Measurements from ENCODE around the gene ZNF91. TPM values are rescaled to one million over a fixed set of nuclear protein-coding genes. Genes with fewer than 3 reads are reported as not detected.

The ZNF91 gene
- polyA plus RNA-seq, 1 donor (not counting 4 experiments of a cell fraction or from before 2014, with no cell fraction given): 14.1 TPM

GRCh38 chr19:23305555-23305954, 89.7 kb downstream of the ZNF91 start:
- Histone ChIP-seq H3K4me3 (ENCODE audit: control insufficient read depth in 2 of 3, extremely low read depth in 1 of 3, insufficient read depth in 2 of 3, low read depth in 1 of 3, low read length in 3 of 3) (no peak overlapping the region), H3K9me1 (ENCODE audit: control insufficient read depth, extremely low read depth, insufficient read depth, low read length) (no peaks in the 10 kb centered on the region), H3K4me1 (ENCODE audit: control insufficient read depth, extremely low read depth, insufficient read depth, low read length) (no peaks in the 10 kb centered on the region), H3K4me2 (ENCODE audit: control insufficient read depth, extremely low read depth, insufficient read depth, low read depth, low read length) (no peak overlapping the region), H3K27ac (ENCODE audit: control insufficient read depth, insufficient read depth, low read length) (no peak overlapping the region), H3K9me3 (ENCODE audit: control insufficient read depth, low read depth, low read length) (no peaks in the 10 kb centered on the region), H4K20me1 (ENCODE audit: control insufficient read depth, extremely low read depth, insufficient read depth, low read length) (no peaks in the 10 kb centered on the region), H3K36me3 (ENCODE audit: control insufficient read depth in 2 of 2, extremely low read depth in 1 of 2, insufficient read depth in 2 of 2, low read length in 2 of 2) (no peaks in the 10 kb centered on the region), H3K27me3 (ENCODE audit: control insufficient read depth, extremely low read depth, insufficient read depth, low read length) (no peaks in the 10 kb centered on the region), H3K79me2 (ENCODE audit: control insufficient read depth, insufficient read depth, low read length) (no peaks in the 10 kb centered on the region), H2AFZ (ENCODE audit: control insufficient read depth, low read length) (no peak overlapping the region), H3K9ac (ENCODE audit: control insufficient read depth, extremely low read depth, insufficient read depth, low read length) (no peak overlapping the region)
- dilution Hi-C loops (cut with MboI; ENCODE audit: extremely low pct_ligation_motif_present, low sequenced_read_pairs): no loop called here
- TF ChIP-seq CTCF (optimal IDR thresholded peaks at IDR 0.05 in 1 of 3, IDR thresholded peaks at IDR 0.05 in 1 of 3, conservative IDR thresholded peaks at IDR 0.05 in 1 of 3; ENCODE audit: extremely low read depth in 1 of 3, insufficient read depth in 2 of 3, low read length in 3 of 3) (peak in 2 of 3 experiments; percentile 3 to 5), EZH2 (IDR thresholded peaks at IDR 0.05; ENCODE audit: low read length) (no peak)
- DNase-seq (ENCODE audit: low read depth, low spot score): no peak
- FAIRE-seq: no peak

- Histone ChIP-seq H3K9me1 (ENCODE audit: control insufficient read depth, extremely low read depth, insufficient read depth, low read length) (no peaks in the 10 kb centered on the region), H3K9me3 (ENCODE audit: control insufficient read depth, low read depth, low read length) (no peaks in the 10 kb centered on the region), H2AFZ (ENCODE audit: control insufficient read depth, low read length) (no peak overlapping the region), H3K27ac (ENCODE audit: control insufficient read depth, insufficient read depth, low read length) (no peak overlapping the region), H3K4me1 (ENCODE audit: control insufficient read depth, extremely low read depth, insufficient read depth, low read length) (no peaks in the 10 kb centered on the region), H3K79me2 (ENCODE audit: control insufficient read depth, insufficient read depth, low read length) (no peaks in the 10 kb centered on the region), H3K4me2 (ENCODE audit: control insufficient read depth, extremely low read depth, insufficient read depth, low read depth, low read length) (no peak overlapping the region), H3K36me3 (ENCODE audit: control insufficient read depth in 2 of 2, extremely low read depth in 1 of 2, insufficient read depth in 2 of 2, low read length in 2 of 2) (no peaks in the 10 kb centered on the region), H3K9ac (ENCODE audit: control insufficient read depth, extremely low read depth, insufficient read depth, low read length) (no peak overlapping the region), H3K27me3 (ENCODE audit: control insufficient read depth, extremely low read depth, insufficient read depth, low read length) (no peaks in the 10 kb centered on the region), H3K4me3 (ENCODE audit: control insufficient read depth in 2 of 3, extremely low read depth in 1 of 3, insufficient read depth in 2 of 3, low read depth in 1 of 3, low read length in 3 of 3) (no peak overlapping the region), H4K20me1 (ENCODE audit: control insufficient read depth, extremely low read depth, insufficient read depth, low read length) (no peaks in the 10 kb centered on the region)
- dilution Hi-C loops (cut with MboI; ENCODE audit: extremely low pct_ligation_motif_present, low sequenced_read_pairs): no loop called here
- no peak for DNase-seq (ENCODE audit: low read depth, low spot score)
- FAIRE-seq: no peak
- TF ChIP-seq CTCF (optimal IDR thresholded peaks at IDR 0.05 in 1 of 3, IDR thresholded peaks at IDR 0.05 in 1 of 3, conservative IDR thresholded peaks at IDR 0.05 in 1 of 3; ENCODE audit: extremely low read depth in 1 of 3, insufficient read depth in 2 of 3, low read length in 3 of 3) (no peak), EZH2 (IDR thresholded peaks at IDR 0.05; ENCODE audit: low read length) (no peak)
These were observed 91.0 kb downstream of the ZNF91 start for GRCh38 chr19:23304238-23304637.
